K562 (cell line): ENCODE measurements around the gene BDH2. TPM values are rescaled to one million over a fixed set of nuclear protein-coding genes. Genes with fewer than 3 reads are reported as not detected.

ENCODE experiments used
- ATF1 ChIP-seq, 2 experiments: fragments of 450-650 bp in 1 of 2; IDR thresholded peaks; 2 replicates each; pipeline ENCODE4 v1.6.1; 2016; ENCODE audit warnings: missing compliant biosample characterization in 1 of 2, missing genetic modification characterization in 1 of 2
- BRD4 ChIP-seq: fragments of 200-600 bp; sonication (generic); IDR thresholded peaks from 2 replicates; pipeline ENCODE4 v1.6.1; 2017; ENCODE audit warnings: inconsistent platforms
- CAMTA2 ChIP-seq: fragments of 250-450 bp; sonication (Bioruptor Pico); conservative IDR thresholded peaks from 2 replicates; pipeline ENCODE4 v1.5.1; 2022
- CBFA2T3 ChIP-seq: fragments of 450-650 bp; IDR thresholded peaks from 2 replicates; pipeline ENCODE4 v1.6.1; 2017
- EP400 ChIP-seq: fragments of 450-650 bp; IDR thresholded peaks from 2 replicates; pipeline ENCODE4 v1.6.1; 2017; ENCODE audit warnings: antibody characterized with exemption, mild to moderate bottlenecking, moderate library complexity
- FOXK2 ChIP-seq, 2 experiments: fragments of 450-650 bp; IDR thresholded peaks in 1 of 2; conservative IDR thresholded peaks in 1 of 2; 2 replicates each; pipeline ENCODE4 v1.6.1; 2016; ENCODE audit warnings: low read depth in 2 of 2, mild to moderate bottlenecking in 1 of 2
- GTF2A2 ChIP-seq: IDR thresholded peaks from 2 replicates; pipeline ENCODE4 v1.6.1; 2016; ENCODE audit warnings: mild to moderate bottlenecking, missing genetic modification characterization, missing compliant biosample characterization
- GTF3C2 ChIP-seq: IDR thresholded peaks from 3 replicates; pipeline ENCODE4 v1.6.1; 2011; ENCODE audit warnings: borderline replicate concordance, mild to moderate bottlenecking, moderate library complexity; ENCODE audit not compliant: insufficient read length; ENCODE audit errors: extremely low read depth
- HMGXB4 ChIP-seq: sonication (generic); formaldehyde crosslinking; IDR thresholded peaks from 2 replicates; pipeline ENCODE4 v1.8.1; 2023; ENCODE audit warnings: mild to moderate bottlenecking, missing genetic modification reagents
- KDM1A ChIP-seq, 2 experiments: fragments of 450-650 bp; IDR thresholded peaks; 2 replicates each; pipeline ENCODE4 v1.6.1; 2016; ENCODE audit warnings: mild to moderate bottlenecking in 2 of 2
- NONO ChIP-seq, 2 experiments: fragments of 200-400 bp in 1 of 2; fragments of 450-650 bp in 1 of 2; formaldehyde crosslinking in 1 of 2; IDR thresholded peaks; 2 replicates each; pipeline ENCODE4 v1.6.1; 2017; ENCODE audit warnings: low read depth in 2 of 2, mild to moderate bottlenecking in 2 of 2, moderate library complexity in 2 of 2, low read length in 1 of 2
- POLR2G ChIP-seq: fragments of 200-400 bp; formaldehyde crosslinking; IDR thresholded peaks from 2 replicates; pipeline ENCODE4 v1.6.1; 2017; ENCODE audit warnings: low read depth, mild to moderate bottlenecking, antibody characterized with exemption, low read length, moderate library complexity
- RB1 ChIP-seq: fragments of 450-650 bp; IDR thresholded peaks from 2 replicates; pipeline ENCODE4 v1.6.1; 2017; ENCODE audit warnings: low read depth, mild to moderate bottlenecking
- SIN3B ChIP-seq: fragments of 450-650 bp; IDR thresholded peaks from 2 replicates; pipeline ENCODE4 v1.6.1; 2017; ENCODE audit warnings: low read depth, mild to moderate bottlenecking, moderate library complexity
- SMARCB1 ChIP-seq: IDR thresholded peaks from 2 replicates; pipeline ENCODE4 v1.6.1; 2011; ENCODE audit warnings: improper control_type of control experiment, low read depth; ENCODE audit not compliant: insufficient read length
- SRSF7 ChIP-seq: fragments of 200-400 bp; formaldehyde crosslinking; optimal IDR thresholded peaks from 2 replicates; pipeline ENCODE3; 2017; ENCODE audit warnings: mild to moderate bottlenecking, low read depth, low read length
- THRA ChIP-seq: fragments of 450-650 bp; IDR thresholded peaks from 2 replicates; pipeline ENCODE4 v1.6.1; 2017; ENCODE audit warnings: mild to moderate bottlenecking, moderate library complexity
- U2AF2 ChIP-seq: fragments of 200-400 bp; formaldehyde crosslinking; optimal IDR thresholded peaks from 2 replicates; pipeline ENCODE3; 2017; ENCODE audit warnings: low read depth, mild to moderate bottlenecking, low read length
- ZBTB9 ChIP-seq: fragments of 450-650 bp; formaldehyde crosslinking; IDR thresholded peaks from 2 replicates; pipeline ENCODE4 v1.4.0; 2020; ENCODE audit warnings: mild to moderate bottlenecking, moderate library complexity
- ZNF655 ChIP-seq: fragments of 250-450 bp; sonication (Bioruptor Pico); IDR thresholded peaks from 2 replicates; pipeline ENCODE4 v1.5.0; 2021
- polyA plus RNA-seq, 8 experiments: library from polyadenylated mRNA; depleted of rRNA in 4 of 8; stranded (reverse) in 5 of 8; unstranded in 3 of 8; fragments of >200 nt; fragmentation: Nextera tagmentation in 2 of 8; fragmentation: Illumina TruSeq in 1 of 8; extraction: Ambion mirVana in 2 of 8; extraction: Trizol in 1 of 8; gene quantifications; 2 replicates each; pipeline versions ENCODE4 v1.2.1 to v1.2.3, GENCODE V29; 2011 to 2014; ENCODE audit warnings: inconsistent platforms in 1 of 8, missing spikeins in 1 of 8
- total RNA-seq, 7 experiments: library from RNA; depleted of rRNA in 6 of 7; stranded (reverse); fragments of >200 nt in 6 of 7; fragmentation: Illumina TruSeq in 2 of 7; extraction: Trizol in 2 of 7; gene quantifications; 2 replicates each; pipeline versions ENCODE4 v1.2.1 to v1.2.3, GENCODE V29; 2011 to 2021; ENCODE audit warnings: low replicate concordance in 1 of 7

The BDH2 gene
- total and polyA plus RNA-seq, 9 of the 15 experiments (the other 6 are each of a cell fraction or from before 2014, with no cell fraction given), result 4.9 to 17.9 (median 9.1) TPM

- TF ChIP-seq GTF3C2 (no peak), CAMTA2 (CRISPR knock-in tag) (no peak), KDM1A (IDR thresholded peaks at IDR 0.05) (no peak), POLR2G (no peak), SRSF7 (no peak), BRD4 (no peak), EP400 (peak; percentile 80; the same call in 1 of the 2 replicates), GTF2A2 (no peak), SIN3B (no peak), U2AF2 (no peak), THRA (no peak), HMGXB4 (0 out of 2 replicates have a peak, but pooled peaks have one; percentile 6), CBFA2T3 (peak; percentile 73), ATF1 (CRISPR knock-in tag; IDR thresholded peaks at IDR 0.05) (no peak), ATF1 (tag; IDR thresholded peaks at IDR 0.05) (0 out of 2 replicates have a peak, but pooled peaks have one; percentile 43), SMARCB1 (no peak), RB1 (no peak), ZBTB9 (CRISPR knock-in tag) (no peak), ZNF655 (CRISPR knock-in tag) (no peak), NONO (IDR thresholded peaks at IDR 0.05; ENCODE audit: low read depth in 2 of 2, low read length in 1 of 2) (no peak), FOXK2 (conservative IDR thresholded peaks at IDR 0.05 in 1 of 2, IDR thresholded peaks at IDR 0.05 in 1 of 2; ENCODE audit: low read depth in 2 of 2) (no peak)
Measured at GRCh38 chr4:103076747-103077347, 22.8 kb downstream of the BDH2 start, which contains the start of gene SLC9B2 (continued).
